Endothelial cell of umbilical vein (primary cell): ENCODE results near the gene GGTLC2. TPM values are rescaled to one million over a fixed set of nuclear protein-coding genes. Genes with fewer than 3 reads are reported as not detected.

ENCODE experiments used
- BruUV-seq: library from RNA; stranded (reverse); fragments of 400-500 nt; replicated peaks from 2 replicates; lab custom pipeline; 2021; lab: Mats Ljungman, UMichigan
- CTCF ChIA-PET: fragments of 300-600, 350-600 bp; sonication (Branson Sonifier 250); formaldehyde crosslinking; loops from one replicate; lab custom pipeline; 2021; ENCODE audit warnings: antibody characterized with exemption, inconsistent platforms; lab: Charles Lee
- POLR2A ChIA-PET: fragments of 300-600, 350-600 bp; sonication (Branson Sonifier 250); formaldehyde crosslinking; loops from one replicate; lab custom pipeline; 2021; ENCODE audit warnings: antibody characterized with exemption, inconsistent platforms; lab: Charles Lee
- DNase-seq: peaks from one replicate; pipeline ENCODE4 v3.0.0-alpha.2; 2011; ENCODE audit warnings: low read depth, low spot score
- FAIRE-seq: peaks from 2 replicates; lab custom pipeline; 2011; peaks lifted over from hg19 to GRCh38; lab: Jason Lieb, UNC
- H2AFZ ChIP-seq: 2 replicates; pipeline ENCODE4 v1.6.0; 2012; ENCODE audit warnings: low read depth, low read length, control low read depth, inconsistent platforms
- H3K27ac ChIP-seq: 2 replicates; pipeline ENCODE4 v1.5.1; 2011; ENCODE audit warnings: low read depth, mild to moderate bottlenecking, control low read depth, low read length, moderate library complexity; ENCODE audit not compliant: insufficient read depth
- H3K27me3 ChIP-seq, 2 experiments: 2 replicates each; pipeline versions ENCODE4 v1.6.0 to v1.6.1; 2011; ENCODE audit warnings: low read length in 2 of 2, mixed read lengths in 1 of 2; ENCODE audit not compliant: control insufficient read depth in 2 of 2, insufficient read depth in 2 of 2
- H3K36me3 ChIP-seq, 2 experiments: 2 replicates in 1 of 2; 3 replicates in 1 of 2; pipeline ENCODE4 v1.5.1; 2011; ENCODE audit warnings: low read length in 2 of 2, mild to moderate bottlenecking in 1 of 2, moderate library complexity in 1 of 2; ENCODE audit not compliant: control insufficient read depth in 2 of 2, insufficient read depth in 2 of 2; ENCODE audit errors: extremely low read depth in 1 of 2
- H3K4me1 ChIP-seq: 3 replicates; pipeline ENCODE4 v1.5.1; 2011; ENCODE audit warnings: mild to moderate bottlenecking, low read length; ENCODE audit not compliant: control insufficient read depth, insufficient read depth; ENCODE audit errors: extremely low read depth
- H3K4me2 ChIP-seq: 2 replicates; pipeline ENCODE4 v1.6.1; 2011; ENCODE audit warnings: low read length, control low read depth, mixed read lengths; ENCODE audit not compliant: insufficient read depth
- H3K4me3 ChIP-seq, 3 experiments: fragments of 200-600 bp in 1 of 3; sonication (generic), shearing (Covaris generic) in 1 of 3; replicated peaks in 1 of 3; 2 replicates each; pipeline ENCODE4 v1.5.1; 2011 to 2016; ENCODE audit warnings: control low read depth in 3 of 3, low read length in 3 of 3, mild to moderate bottlenecking in 2 of 3, inconsistent platforms in 1 of 3, low read depth in 1 of 3, moderate library complexity in 1 of 3; ENCODE audit not compliant: insufficient read depth in 1 of 3
- H3K79me2 ChIP-seq: 2 replicates; pipeline ENCODE4 v1.6.0; 2012; ENCODE audit warnings: low read length, inconsistent platforms; ENCODE audit not compliant: control insufficient read depth, insufficient read depth
- H3K9ac ChIP-seq: replicated peaks from 2 replicates; pipeline ENCODE3; 2011; ENCODE audit warnings: low read length, control low read depth; ENCODE audit not compliant: insufficient read depth; ENCODE audit errors: extremely low read depth
- H3K9me1 ChIP-seq: replicated peaks from 3 replicates; pipeline ENCODE4 v1.6.0; 2011; ENCODE audit warnings: mild to moderate bottlenecking, low read length; ENCODE audit not compliant: control insufficient read depth, insufficient read depth; ENCODE audit errors: extremely low read depth
- H3K9me3 ChIP-seq: replicated peaks from 2 replicates; pipeline ENCODE4 v1.5.1; 2012; ENCODE audit warnings: low read length, inconsistent platforms; ENCODE audit not compliant: control insufficient read depth, insufficient read depth
- H4K20me1 ChIP-seq: replicated peaks from 2 replicates; pipeline ENCODE3; 2011; ENCODE audit warnings: mild to moderate bottlenecking, low read length; ENCODE audit not compliant: control insufficient read depth, insufficient read depth; ENCODE audit errors: extremely low read depth
- EZH2 ChIP-seq: IDR thresholded peaks from 2 replicates; pipeline ENCODE4 v1.6.1; 2012; ENCODE audit warnings: borderline replicate concordance, low read depth, mild to moderate bottlenecking, moderate library complexity, low read length, inconsistent platforms; ENCODE audit not compliant: severe bottlenecking
- FOS ChIP-seq: IDR thresholded peaks from 2 replicates; pipeline ENCODE4 v1.6.1; 2011; ENCODE audit warnings: mild to moderate bottlenecking, low read length, moderate library complexity, borderline replicate concordance; ENCODE audit not compliant: insufficient read depth
- GATA2 ChIP-seq: IDR thresholded peaks from 2 replicates; pipeline ENCODE4 v1.7.0; 2011; ENCODE audit warnings: low read depth, mild to moderate bottlenecking, moderate library complexity, mixed read lengths, low read length; ENCODE audit not compliant: insufficient read length, insufficient read depth
- MAX ChIP-seq: IDR thresholded peaks from 2 replicates; pipeline ENCODE4 v1.6.1; 2011; ENCODE audit not compliant: insufficient read depth, insufficient read length
- dilution Hi-C: fragments of 300-500 bp; cut with MboI; formaldehyde crosslinking; loops from one replicate; pipeline ENCODE4 v1.15.0; 2019; ENCODE audit warnings: low sequenced_read_pairs; ENCODE audit not compliant: extremely low pct_ligation_motif_present
- intact Hi-C: fragments of 100-400 bp; cut with micrococcal nuclease; formaldehyde crosslinking; loops from one replicate; pipeline ENCODE4 v1.10.0; 2022
- polyA plus RNA-seq, 4 experiments: library from polyadenylated mRNA; depleted of rRNA in 3 of 4; stranded (reverse) in 3 of 4; unstranded in 1 of 4; fragments of >200 nt; gene quantifications; 2 replicates each; pipeline versions ENCODE4 v1.2.1 to v1.2.3, GENCODE V29; 2011 to 2012; ENCODE audit warnings: missing spikeins in 1 of 4
- total RNA-seq: library from RNA; stranded (reverse); gene quantifications from 2 replicates; pipeline ENCODE4 v1.2.3, GENCODE V29; 2021
- TF ChIP-seq, protein P1 (sequence below), 2 donors: IDR thresholded peaks; 1 replicate in 1 of 2; 2 replicates in 1 of 2; pipeline ENCODE4 v1.5.1; 2011; ENCODE audit warnings: low read length in 2 of 2, mild to moderate bottlenecking in 2 of 2, moderate library complexity in 2 of 2, control low read depth in 1 of 2, inconsistent platforms in 1 of 2, low read depth in 1 of 2; ENCODE audit not compliant: insufficient read depth in 1 of 2; ENCODE audit errors: extremely low read depth in 1 of 2

Gene GGTLC2
- total and polyA plus RNA-seq, 2 donors (not counting 3 experiments of a cell fraction or from before 2014, with no cell fraction given), result not detected

GRCh38 chr22:22667966-22668880, 23.8 kb downstream of the GGTLC2 start:
- H3K36me3 ChIP-seq, result no peaks in the 10 kb centered on the region
- H3K9me3 ChIP-seq, result no peaks in the 10 kb centered on the region
- FAIRE-seq (no peak), DNase-seq (no peak)
- POLR2A ChIA-PET, result no interaction called here
- H3K4me3 ChIP-seq, result no peak overlapping the region
- no peaks in the 10 kb centered on the region for H4K20me1 ChIP-seq
- no peak for TF ChIP-seq GATA2
- TF ChIP-seq, protein P1, sequence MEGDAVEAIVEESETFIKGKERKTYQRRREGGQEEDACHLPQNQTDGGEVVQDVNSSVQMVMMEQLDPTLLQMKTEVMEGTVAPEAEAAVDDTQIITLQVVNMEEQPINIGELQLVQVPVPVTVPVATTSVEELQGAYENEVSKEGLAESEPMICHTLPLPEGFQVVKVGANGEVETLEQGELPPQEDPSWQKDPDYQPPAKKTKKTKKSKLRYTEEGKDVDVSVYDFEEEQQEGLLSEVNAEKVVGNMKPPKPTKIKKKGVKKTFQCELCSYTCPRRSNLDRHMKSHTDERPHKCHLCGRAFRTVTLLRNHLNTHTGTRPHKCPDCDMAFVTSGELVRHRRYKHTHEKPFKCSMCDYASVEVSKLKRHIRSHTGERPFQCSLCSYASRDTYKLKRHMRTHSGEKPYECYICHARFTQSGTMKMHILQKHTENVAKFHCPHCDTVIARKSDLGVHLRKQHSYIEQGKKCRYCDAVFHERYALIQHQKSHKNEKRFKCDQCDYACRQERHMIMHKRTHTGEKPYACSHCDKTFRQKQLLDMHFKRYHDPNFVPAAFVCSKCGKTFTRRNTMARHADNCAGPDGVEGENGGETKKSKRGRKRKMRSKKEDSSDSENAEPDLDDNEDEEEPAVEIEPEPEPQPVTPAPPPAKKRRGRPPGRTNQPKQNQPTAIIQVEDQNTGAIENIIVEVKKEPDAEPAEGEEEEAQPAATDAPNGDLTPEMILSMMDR (IDR thresholded peaks at IDR 0.05; ENCODE audit: extremely low read depth in 1 of 2, insufficient read depth in 1 of 2, low read depth in 1 of 2, low read length in 2 of 2), result no peak
- TF ChIP-seq EZH2, result no peak
- no peak for TF ChIP-seq FOS
- no peak for TF ChIP-seq MAX
- no peak overlapping the region for H3K4me2 ChIP-seq
- H3K27ac ChIP-seq, result no peak overlapping the region
- no peaks in the 10 kb centered on the region for H3K9me1 ChIP-seq
- peaks cover 0 to 1% of the 10 kb centered on the region in 2 experiments for H3K27me3 ChIP-seq
- no peak overlapping the region for H3K9ac ChIP-seq
- BruUV-seq, result no TSS peak
- H2AFZ ChIP-seq, result no peak overlapping the region
- H3K79me2 ChIP-seq, result no peaks in the 10 kb centered on the region
- dilution Hi-C loops (no loop called here), intact Hi-C loops (no loop called here)
- CTCF ChIA-PET, result interaction anchor here (2.0 to 2.1 kb wide), 2 partner anchors 17 to 167 kb away, joined by 5 to 21 read pairs; no protein-coding TSS in a partner anchor
- no peaks in the 10 kb centered on the region for H3K4me1 ChIP-seq
